ENCODE results near the gene OAS2.
"Not testable (repeated sequence)": the region's sequence is repeated elsewhere in the genome, so short reads cannot be mapped to it uniquely, and the experiment has no call there.

OAS2 gene

DNA sequence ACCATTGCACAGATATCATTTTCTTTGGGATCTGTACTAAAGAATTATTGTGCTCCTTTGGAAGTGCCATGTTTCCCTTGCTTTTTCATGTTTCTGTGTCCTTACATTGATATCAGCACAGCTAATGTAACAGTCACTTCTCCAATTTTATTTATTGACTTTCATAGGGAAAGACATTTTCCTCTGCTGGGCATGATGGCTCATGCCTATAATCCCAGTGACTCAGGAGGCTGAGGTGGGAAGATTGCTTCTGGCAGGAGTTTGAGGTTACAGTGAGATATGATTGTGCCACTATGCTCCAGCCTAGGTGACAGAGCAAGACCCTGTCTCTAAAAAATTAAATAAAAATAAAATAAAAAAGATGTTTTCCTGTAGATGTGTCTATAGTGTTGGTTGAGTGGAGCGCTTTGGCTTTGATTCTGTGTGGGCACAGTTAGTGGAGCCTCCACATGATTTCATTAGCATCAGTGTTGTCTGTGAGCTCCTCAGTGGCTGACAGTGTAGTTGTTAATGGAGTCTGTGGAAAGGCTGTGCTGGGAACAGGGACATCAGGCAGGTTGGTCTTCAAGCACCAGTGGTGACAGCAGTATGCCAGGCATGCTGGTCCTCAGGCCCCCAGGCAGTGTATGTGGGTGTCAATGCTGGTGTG lies 7.4 kb downstream of the OAS2 start:
- DNase-seq = no peak

DNA sequence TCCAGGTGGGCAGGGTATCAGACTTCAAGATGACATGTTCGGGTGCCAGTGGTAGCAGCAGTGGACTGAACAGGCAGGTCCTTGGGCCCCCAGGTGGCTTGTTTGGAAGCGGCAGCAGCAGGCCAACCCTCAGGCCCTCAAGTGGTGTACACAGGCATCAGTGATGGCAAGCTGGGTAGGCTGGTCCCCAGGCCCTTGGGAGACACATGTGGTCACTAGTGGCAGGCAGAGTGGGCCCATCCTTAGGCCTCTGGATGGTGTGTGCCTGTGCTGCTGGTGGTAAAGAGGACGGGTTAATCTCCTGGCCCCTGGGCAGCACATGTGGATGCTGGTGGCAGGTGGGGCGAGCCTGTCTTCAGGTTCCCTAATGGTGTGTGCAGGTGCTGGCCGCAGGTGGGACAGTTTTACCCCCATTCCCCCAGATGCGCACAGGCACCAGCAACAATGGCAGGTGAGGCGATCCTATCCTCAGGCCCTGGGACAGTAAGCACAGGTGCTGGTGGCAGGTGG lies 8.0 kb downstream of the OAS2 start:
- DNase-seq = no peak

DNA sequence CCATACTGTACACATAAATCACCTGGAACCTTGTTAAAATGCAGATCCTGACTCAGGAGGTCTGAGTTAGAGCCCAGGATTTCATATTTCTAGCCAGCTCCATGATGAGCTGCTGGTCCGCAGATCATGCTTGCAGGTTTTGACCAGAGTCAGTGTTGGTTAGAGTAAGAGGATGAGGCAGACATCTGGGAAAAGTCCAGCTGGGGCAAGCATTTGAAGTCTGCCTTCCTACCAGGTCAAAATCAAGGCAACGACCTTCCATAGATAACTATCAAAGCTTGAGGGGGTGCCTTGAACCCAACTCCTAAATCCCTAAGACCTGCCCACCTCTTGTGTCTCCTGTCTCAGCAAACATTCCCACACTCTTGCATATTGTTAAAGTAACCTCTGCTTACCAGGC lies 9.2 kb downstream of the OAS2 start:
- DNase-seq = no peak

DNA sequence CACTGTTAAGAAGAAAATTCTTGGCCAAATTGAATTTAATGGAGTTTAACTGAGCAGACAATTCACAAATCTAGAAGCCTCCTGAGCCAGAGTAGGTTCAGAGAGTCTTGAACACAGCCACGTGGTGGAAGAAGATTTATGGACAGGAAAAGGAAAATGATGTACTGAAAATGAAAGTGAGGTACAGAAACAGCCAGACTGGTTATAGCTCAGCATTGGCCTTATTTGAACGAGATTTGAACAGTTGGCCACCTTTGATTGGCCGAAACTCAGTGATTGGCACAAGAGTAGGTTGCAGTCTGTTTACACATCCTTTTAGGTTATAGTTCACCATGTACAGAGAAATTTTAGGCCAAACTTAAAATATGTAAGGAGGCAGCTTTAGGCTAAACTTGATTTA lies 9.9 kb downstream of the OAS2 start:
- DNase-seq = no peak

DNA sequence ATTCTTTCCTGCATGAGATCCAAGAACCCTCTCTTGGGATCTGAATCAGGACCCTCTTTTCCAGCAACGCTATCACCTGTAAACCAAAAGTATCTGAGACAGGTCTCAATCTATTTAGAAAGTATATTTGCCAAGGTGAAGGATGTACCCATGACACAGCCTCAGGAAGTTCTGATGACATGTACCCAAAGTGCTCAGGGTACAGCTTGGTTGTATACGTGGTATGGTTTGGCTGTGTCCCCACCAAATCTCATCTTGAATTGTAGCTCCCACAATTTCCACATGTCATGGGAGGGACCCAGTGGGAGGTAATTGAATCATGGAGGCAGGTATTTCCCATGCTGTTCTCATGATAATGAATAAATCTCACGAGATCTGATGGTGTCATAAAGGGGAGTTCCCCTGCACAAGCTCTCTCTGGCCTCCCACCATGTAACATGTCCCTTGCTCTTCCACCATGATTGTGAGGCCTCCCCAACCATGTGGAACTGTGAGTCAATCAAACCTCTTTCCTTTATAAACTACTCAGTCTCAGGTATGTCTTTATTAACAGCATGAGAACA lies 10.6 kb downstream of the OAS2 start:
- not testable (repeated sequence) for DNase-seq

DNA sequence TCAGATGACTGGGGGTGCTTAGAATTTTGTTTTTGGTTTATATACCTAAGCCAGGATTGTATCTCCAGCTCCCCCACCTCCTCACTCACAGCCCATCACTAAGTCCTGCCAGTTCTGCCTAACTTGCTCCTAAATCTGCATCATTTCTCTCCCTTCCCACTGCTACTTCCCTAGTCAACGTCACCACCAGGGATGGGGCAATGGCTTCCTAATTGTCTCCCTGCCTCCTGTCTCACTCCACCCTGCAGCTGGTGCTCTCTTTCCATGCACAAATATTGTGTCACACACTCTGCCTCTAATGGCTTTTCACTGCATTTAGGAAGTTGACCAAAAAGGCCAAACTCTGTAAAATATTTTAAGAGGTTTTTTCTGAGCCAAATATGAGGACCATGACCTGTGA lies 11.5 kb downstream of the OAS2 start:
- DNase-seq = no peak

DNA sequence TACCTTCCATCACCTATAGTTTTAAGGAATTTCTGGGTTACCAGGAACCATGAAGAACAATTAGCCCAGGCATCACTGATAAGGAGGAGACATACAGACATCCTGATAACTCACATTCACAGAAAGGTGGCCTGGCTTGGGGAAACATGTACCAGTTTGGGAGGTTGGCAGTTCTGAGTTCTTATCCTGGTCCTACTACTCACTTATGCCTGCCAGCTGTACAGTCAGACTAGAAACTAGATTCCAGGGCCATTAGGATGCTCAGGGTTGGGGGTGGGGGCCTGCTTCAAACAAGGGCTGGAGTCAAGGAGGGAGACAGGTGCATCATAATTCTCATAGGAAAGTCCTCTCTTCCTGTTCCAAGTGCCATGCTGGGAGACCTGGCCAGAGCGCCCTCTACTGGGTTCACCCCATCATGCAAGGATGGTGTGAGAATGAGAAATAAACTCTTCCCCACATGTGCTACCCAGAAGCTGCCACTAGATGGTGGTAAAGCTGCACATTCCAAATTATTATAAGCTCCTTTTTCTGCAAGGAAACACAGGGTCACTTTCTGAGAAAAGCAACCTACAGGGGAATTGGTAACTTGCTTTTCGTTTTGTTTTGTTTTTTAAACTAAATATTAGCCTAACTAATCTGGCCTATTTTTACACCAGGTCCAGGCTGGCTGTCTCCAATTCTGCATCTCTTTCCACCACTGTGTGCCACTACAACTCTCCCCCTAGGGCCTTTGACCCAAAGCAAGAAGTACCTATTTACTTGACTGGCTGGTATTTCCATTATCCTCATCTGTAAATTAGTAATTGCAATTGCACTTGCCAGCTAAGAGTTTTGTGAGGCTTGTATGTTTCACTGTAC lies 14.5 kb downstream of the OAS2 start:
- peak in 21 of 56 donors; percentile 1 to 60 (median 10) for DNase-seq

DNA sequence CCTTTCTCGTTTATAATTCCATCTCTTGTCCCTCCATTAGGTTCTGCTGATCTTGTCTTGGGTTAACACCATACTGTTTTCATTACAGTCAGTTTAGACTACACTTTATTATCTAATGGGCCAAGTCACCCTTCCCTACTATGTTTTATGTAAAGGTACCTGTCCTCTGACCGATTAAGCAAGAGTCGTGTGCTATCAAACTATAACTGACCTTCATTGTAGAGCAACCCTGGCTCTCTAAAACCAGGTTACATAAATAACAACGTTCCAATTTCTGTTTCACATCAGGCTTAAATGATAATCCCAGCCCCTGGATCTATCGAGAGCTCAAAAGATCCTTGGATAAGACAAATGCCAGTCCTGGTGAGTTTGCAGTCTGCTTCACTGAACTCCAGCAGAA lies 16.7 kb downstream of the OAS2 start:
- DNase-seq = no peak

DNA sequence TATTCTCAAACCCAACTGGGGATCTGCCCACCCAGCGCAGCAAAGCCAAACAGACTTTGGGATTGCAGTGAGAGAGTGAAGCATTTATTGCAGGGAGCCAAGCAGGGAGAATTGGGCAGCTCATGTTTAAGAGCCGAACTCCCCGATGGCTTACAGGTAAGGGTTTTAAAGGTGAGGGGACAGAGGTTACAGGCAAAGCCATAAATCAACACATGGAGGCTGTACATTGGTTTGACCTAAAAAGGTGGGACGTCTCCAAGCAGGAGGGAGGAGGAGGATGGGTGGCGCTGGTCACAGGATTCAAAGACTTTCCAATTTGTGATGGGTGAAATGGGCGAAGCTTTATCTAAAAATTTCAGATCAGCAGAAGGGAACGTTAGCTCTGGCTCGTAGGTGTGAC lies 18.2 kb downstream of the OAS2 start:
- no peak for DNase-seq

DNA sequence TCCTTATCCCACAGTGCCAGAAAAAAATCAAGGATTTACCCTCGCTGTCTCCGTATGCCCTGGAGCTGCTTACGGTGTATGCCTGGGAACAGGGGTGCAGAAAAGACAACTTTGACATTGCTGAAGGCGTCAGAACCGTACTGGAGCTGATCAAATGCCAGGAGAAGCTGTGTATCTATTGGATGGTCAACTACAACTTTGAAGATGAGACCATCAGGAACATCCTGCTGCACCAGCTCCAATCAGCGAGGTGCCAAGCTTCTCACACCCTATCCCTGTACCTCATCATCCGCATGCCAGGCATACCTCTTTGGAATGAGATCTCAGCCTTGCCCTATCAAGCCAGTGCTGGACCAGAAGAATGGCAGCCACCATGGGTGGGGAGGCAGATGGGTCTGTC lies 19.2 kb downstream of the OAS2 start:
- DNase-seq = no peak

DNA sequence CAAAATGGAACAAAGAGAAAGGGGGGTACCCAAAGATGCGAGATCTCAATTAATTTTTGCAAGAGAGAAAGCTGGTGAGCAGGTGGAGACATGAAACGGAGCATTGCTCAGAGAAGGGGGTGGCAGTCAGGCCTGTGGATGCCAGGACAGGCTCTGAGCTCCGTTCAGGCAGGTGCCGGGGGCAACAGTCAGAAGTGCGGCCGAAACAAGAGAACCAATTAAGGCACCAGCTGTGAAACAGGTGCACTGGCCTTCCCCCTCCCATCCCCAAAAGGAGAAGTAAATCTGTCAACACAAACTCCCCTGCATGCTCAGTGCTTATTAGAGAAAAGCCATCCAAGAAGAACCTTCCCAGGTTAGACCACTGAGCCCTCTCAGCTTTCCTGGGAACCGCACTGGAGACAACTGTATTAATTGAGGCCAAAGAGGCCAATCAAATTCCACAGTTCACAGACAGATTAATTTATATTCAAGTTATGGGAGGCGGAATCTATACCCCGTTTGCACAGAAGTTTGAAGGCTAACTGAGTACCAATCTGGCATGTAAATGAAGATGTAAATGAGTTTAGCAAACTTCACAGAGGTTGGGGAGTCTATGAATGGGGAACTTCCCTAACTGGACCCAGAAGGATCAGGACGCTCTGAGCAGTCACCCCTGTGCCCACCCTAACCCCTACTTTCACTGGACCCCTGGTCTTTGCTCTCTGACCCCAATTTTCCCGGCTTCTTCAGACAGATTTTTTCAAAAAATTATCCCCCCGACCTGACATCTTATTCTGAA lies 20.9 kb downstream of the OAS2 start:
- DNase-seq = no peak

DNA sequence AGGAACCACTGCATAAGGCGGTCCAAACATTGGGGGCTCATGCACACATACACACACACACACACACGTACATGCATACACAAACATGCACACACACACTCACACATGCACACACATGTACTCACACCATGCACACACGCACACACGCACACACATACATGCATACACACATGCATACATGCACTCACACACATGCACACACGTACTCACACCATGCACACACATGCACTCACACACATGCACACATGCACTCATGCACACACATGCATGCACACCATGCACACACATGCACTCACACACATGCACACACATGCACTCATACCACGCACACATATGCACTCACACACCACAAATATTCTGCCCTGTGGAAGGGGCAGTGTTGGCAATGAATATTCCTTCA lies 22.1 kb downstream of the OAS2 start:
- DNase-seq = no peak

DNA sequence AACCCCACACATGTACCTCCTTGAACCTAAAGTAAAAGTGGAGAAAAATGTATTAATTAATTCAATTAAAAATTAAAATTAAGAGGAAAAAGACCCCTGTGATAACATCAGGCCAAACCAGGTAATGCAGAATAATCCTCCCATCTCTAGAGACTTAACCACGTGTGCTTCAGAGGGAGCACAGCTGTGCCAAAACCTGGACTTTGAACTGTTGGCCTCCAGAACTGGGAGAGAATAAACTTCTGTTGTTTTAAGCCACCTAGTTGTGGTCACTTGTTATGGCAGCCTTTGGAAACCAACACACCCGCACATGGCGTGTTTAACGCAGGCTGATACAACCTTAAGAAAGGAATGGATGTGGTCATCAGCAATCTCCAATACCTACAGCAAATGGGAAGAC lies 23.8 kb downstream of the OAS2 start:
- DNase-seq = no peak

DNA sequence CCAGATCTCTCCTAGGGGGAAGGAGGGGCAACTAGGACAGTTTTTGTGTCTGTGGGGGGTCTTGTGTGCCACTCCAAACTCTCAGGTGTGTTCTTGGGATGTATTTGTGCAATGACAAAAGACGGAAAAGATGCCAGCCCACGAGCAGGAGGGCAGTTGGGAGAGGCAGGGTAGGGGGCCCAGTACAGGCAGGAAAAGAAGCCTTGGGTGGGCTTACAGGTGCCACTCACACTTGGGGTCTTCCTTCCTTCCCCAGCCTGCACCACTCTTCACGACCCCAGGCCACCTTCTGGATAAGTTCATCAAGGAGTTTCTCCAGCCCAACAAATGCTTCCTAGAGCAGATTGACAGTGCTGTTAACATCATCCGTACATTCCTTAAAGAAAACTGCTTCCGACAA lies 24.4 kb downstream of the OAS2 start:
- no peak for DNase-seq

DNA sequence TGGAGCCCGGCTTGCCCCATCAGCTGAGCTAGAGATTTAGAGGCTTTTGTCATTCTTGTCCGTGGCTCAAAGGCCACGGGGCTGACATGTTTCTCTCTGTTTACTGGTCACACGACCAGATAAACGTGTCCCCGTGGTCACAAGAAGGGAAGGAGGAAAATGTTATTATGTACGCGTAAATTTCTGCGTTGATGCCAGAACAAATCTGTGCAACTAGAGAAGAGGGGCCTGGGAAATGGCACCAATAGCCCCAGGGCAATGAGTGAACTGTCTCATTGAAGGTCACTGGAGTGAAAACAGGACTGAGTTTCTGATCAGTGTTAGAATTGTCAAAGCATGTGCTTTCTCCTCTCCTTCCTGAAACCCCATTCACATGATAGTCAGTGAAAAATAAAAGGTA lies 25.3 kb downstream of the OAS2 start:
- no peak for DNase-seq

DNA sequence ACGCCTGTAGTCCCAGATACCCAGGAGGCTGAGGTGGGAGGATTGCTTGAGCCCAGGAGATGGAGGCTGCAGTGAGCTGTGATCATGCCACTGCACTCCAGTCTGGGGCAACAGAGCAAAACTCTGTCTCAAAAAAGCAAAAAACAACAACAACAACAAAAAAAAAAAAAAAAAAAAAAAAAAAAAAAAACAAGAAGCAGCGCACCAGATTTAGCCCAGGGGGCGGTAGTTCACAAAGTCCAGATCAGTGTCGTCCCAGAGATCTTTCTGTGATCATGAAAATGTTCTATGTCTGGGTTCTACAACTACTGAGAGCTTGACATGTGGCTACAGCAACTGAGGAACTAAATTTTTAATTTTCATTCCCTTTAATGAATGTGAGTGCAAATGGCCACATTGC lies 27.4 kb downstream of the OAS2 start:
- DNase-seq = no peak

DNA sequence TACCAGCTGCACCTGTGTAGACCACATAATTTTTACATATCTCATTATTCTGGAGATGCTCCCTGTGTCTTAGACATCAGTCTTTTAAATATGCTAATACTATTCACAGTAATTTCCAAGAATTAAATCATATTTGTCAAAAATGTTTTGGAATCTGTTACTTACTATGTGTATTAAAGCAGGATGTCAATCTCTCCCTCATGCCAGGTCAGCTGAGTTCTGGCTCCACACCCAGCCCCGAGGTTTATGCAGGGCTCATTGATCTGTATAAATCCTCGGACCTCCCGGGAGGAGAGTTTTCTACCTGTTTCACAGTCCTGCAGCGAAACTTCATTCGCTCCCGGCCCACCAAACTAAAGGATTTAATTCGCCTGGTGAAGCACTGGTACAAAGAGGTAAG lies 27.9 kb downstream of the OAS2 start:
- no peak for DNase-seq

DNA sequence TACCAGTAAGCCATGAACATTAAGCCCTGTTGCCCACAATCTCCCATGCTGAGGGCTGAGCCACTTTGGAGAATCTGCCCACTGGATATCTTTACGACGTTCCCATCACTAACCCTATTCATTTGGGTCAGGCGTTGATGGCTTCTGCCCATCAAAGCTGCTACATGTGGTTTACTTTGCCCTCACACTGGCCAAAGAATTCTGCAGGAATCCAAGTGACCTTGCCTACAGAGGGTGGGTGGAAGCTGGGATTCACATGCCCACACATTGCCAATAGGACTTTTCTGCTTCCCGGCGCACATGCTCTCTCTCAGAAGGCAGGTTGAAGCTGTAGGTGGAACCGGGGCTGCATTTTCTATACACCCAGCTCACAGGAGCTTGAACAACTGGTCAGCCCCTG lies 28.3 kb downstream of the OAS2 start:
- no peak for DNase-seq

DNA sequence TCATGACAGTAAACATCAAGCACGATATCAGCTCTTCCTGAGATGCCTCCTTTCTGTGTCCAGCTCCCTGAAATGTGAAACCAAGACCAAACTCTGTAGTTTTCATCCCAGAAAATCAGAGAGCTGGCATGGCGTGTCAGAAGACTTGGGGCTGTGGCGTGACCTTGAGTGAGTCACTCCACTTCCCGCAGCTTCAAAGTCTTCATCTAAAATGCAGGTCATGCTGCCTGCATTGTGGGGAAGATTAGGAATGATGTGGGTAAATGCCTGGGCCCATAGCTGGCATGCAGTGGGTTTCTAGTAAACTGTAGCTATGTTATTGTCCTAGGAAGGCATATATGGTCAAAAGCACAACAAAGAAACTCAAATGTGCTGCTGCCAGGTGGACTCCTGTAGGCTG lies 28.8 kb downstream of the OAS2 start:
- DNase-seq = no peak

DNA sequence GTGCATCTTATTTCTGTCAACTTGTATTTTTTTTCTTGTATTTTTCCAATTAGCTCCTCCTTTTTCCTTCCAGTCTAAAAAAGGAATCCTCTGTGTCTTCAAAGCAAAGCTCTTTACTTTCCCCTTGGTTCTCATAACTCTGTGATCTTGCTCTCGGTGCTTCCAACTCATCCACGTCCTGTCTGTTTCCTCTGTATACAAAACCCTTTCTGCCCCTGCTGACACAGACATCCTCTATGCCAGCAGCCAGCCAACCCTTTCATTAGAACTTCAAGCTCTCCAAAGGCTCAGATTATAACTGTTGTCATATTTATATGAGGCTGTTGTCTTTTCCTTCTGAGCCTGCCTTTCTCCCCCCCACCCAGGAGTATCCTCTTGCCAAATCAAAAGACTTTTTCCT lies 32.4 kb downstream of the OAS2 start:
- no peak for DNase-seq

DNA sequence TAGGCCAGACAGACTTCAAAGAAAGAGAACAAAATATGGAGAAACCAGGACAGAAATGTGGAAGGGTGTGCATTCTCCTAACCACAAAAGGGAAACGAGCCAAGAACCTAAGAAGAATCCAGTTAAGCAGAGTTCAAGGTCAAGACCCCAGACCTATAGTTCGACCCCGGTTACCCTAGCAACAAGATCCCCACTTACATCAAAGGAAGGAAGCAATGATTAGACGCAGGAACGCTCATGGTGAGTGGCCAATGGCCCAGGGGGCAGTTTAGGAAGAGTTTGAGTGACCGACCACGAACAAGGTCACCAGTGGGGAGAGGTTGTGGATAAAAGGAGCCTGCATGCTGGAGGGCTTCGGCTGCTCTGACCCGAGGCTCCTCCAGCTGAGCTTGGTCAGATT lies 36.2 kb downstream of the OAS2 start:
- no peak for DNase-seq

DNA sequence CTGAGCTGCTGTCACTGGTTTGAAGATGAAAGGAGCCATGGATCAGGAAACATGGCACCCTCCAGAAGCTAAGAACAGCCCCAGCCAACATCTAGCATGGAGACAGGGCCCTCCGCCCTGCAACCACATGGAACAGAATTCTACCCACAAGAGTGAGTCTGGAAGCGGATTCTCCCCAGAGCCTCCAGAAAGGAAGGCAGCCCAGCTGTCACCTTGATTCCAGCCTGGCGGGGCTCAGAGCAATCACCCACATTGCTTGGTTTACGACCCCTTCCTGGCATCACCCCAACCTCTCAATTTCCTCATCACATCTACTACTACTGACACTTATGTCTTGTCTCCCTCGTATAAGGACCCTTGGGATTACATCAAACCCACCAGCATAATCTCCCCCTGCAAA lies 38.5 kb downstream of the OAS2 start:
- DNase-seq = no peak
